DOHH2 (cell line): Measurements from ENCODE around the gene KATNBL1.

Experiments
- H3F3A ChIP-seq: fragments of 200-600 bp; sonication (generic), shearing (Covaris generic); 2 replicates; pipeline ENCODE4 v1.6.0; 2016; ENCODE audit warnings: antibody characterized with exemption, mild to moderate bottlenecking; ENCODE audit not compliant: control insufficient read depth, insufficient read depth
- H3K27ac ChIP-seq: fragments of 200-600 bp; sonication (generic); 2 replicates; pipeline ENCODE4 v1.5.1; 2014; ENCODE audit warnings: low read depth, mild to moderate bottlenecking, low read length, moderate library complexity
- H3K27me3 ChIP-seq: fragments of 200-600 bp; sonication (generic); 2 replicates; pipeline ENCODE4 v1.6.1; 2014; ENCODE audit warnings: mild to moderate bottlenecking, low read length, mixed read lengths; ENCODE audit not compliant: control insufficient read depth
- H3K36me3 ChIP-seq: fragments of 200-600 bp; sonication (generic); 2 replicates; pipeline ENCODE4 v1.6.1; 2014; ENCODE audit warnings: mild to moderate bottlenecking, low read length, moderate library complexity, mixed read lengths; ENCODE audit not compliant: control insufficient read depth
- H3K4me1 ChIP-seq: fragments of 200-600 bp; sonication (generic); 2 replicates; pipeline ENCODE4 v1.6.1; 2014; ENCODE audit warnings: mild to moderate bottlenecking, low read length, mixed read lengths; ENCODE audit not compliant: control insufficient read depth
- H3K4me2 ChIP-seq: fragments of 200-600 bp; sonication (generic); 2 replicates; pipeline ENCODE4 v1.6.0; 2014; ENCODE audit warnings: mild to moderate bottlenecking, low read length, moderate library complexity
- H3K4me3 ChIP-seq: fragments of 200-600 bp; sonication (generic); 2 replicates; pipeline ENCODE4 v1.5.1; 2014; ENCODE audit warnings: mild to moderate bottlenecking, low read length, mixed read lengths
- H3K79me2 ChIP-seq: fragments of 200-600 bp; sonication (generic); 2 replicates; pipeline ENCODE4 v1.6.1; 2014; ENCODE audit warnings: mild to moderate bottlenecking, low read length, mixed read lengths; ENCODE audit not compliant: control insufficient read depth
- H3K9me2 ChIP-seq: fragments of 200-600 bp; sonication (generic); replicated peaks from 2 replicates; pipeline ENCODE4 v1.6.1; 2014; ENCODE audit warnings: mild to moderate bottlenecking, low read length, mixed read lengths; ENCODE audit not compliant: control insufficient read depth
- H3K9me3 ChIP-seq: fragments of 200-600 bp; sonication (generic); 2 replicates; pipeline ENCODE4 v1.6.1; 2014; ENCODE audit warnings: antibody characterized with exemption, low read length, mixed read lengths; ENCODE audit not compliant: control insufficient read depth, insufficient read depth
- H4K20me1 ChIP-seq: fragments of 200-600 bp; sonication (generic); 2 replicates; pipeline ENCODE4 v1.6.0; 2014; ENCODE audit warnings: low read depth, mild to moderate bottlenecking, antibody characterized with exemption, low read length, moderate library complexity; ENCODE audit not compliant: control insufficient read depth, insufficient read depth
- CTCF ChIP-seq: fragments of 200-600 bp; sonication (generic); IDR thresholded peaks from one replicate; pipeline ENCODE4 v1.5.1; 2014; ENCODE audit warnings: antibody characterized with exemption, mild to moderate bottlenecking, low read depth, low read length; ENCODE audit not compliant: poor library complexity, severe bottlenecking
- EZH2phosphoT487 ChIP-seq: fragments of 200-600 bp; sonication (generic); IDR thresholded peaks from 2 replicates; pipeline ENCODE4 v1.6.1; 2017; ENCODE audit warnings: borderline replicate concordance, mild to moderate bottlenecking, antibody characterized with exemption, low read length, moderate library complexity, mixed read lengths

KATNBL1 gene

GRCh38 chr15:34214135-34214534, 4.2 kb upstream of the KATNBL1 start:
- Histone ChIP-seq H3K27ac (no peak overlapping the region), H3F3A (no peaks in the 10 kb centered on the region), H3K4me1 (peaks cover 15% of the 10 kb centered on the region), H4K20me1 (0 out of 2 replicates have a peak, but pooled peaks cover 2% of the 10 kb centered on the region), H3K9me3 (no peaks in the 10 kb centered on the region), H3K79me2 (peaks cover 4% of the 10 kb centered on the region), H3K4me3 (no peak overlapping the region), H3K9me2 (no peaks in the 10 kb centered on the region), H3K4me2 (no peak overlapping the region; the same call in 1 of the 2 replicates), H3K36me3 (peaks cover 3% of the 10 kb centered on the region; the same call in 1 of the 2 replicates), H3K27me3 (no peaks in the 10 kb centered on the region)
- TF ChIP-seq CTCF (no peak), EZH2phosphoT487 (no peak)

- H3K36me3 ChIP-seq: peaks cover 3% of the 10 kb centered on the region; the same call in 1 of the 2 replicates
- H3K9me3 ChIP-seq: no peaks in the 10 kb centered on the region
- TF ChIP-seq EZH2phosphoT487 (no peak), CTCF (peak; percentile 16)
- H3K79me2 ChIP-seq: peaks cover 9% of the 10 kb centered on the region
- no peaks in the 10 kb centered on the region for H3K9me2 ChIP-seq
- H4K20me1 ChIP-seq: peaks cover 7% of the 10 kb centered on the region; the same call in 1 of the 2 replicates
- H3K27ac ChIP-seq: no peak overlapping the region
- H3K4me1 ChIP-seq: peaks cover 19% of the 10 kb centered on the region
- H3K4me2 ChIP-seq: no peak overlapping the region; the same call in 1 of the 2 replicates
- H3K27me3 ChIP-seq: no peaks in the 10 kb centered on the region
- no peak overlapping the region for H3K4me3 ChIP-seq
- no peaks in the 10 kb centered on the region for H3F3A ChIP-seq
Observed at GRCh38 chr15:34213690-34214089, 3.8 kb upstream of the KATNBL1 start.

- H3K4me3 ChIP-seq: no peak overlapping the region
- H3K4me2 ChIP-seq: no peak overlapping the region
- H3K27ac ChIP-seq: no peak overlapping the region
- H3K79me2 ChIP-seq: peaks cover 85% of the 10 kb centered on the region
- no peaks in the 10 kb centered on the region for H3K9me3 ChIP-seq
- no peaks in the 10 kb centered on the region for H3F3A ChIP-seq
- no peak for TF ChIP-seq CTCF
- TF ChIP-seq EZH2phosphoT487: no peak
- peaks cover 17% of the 10 kb centered on the region for H3K36me3 ChIP-seq
- no peaks in the 10 kb centered on the region for H3K27me3 ChIP-seq
- no peaks in the 10 kb centered on the region for H3K9me2 ChIP-seq
- H4K20me1 ChIP-seq: peaks cover 9% of the 10 kb centered on the region; the same call in 1 of the 2 replicates
- H3K4me1 ChIP-seq: peaks cover 14% of the 10 kb centered on the region
Observed at GRCh38 chr15:34206011-34206410, 3.9 kb downstream of the KATNBL1 start.
